Liver (tissue), 9 donors: ENCODE results near the gene CACNA2D1. TPM values are rescaled to one million over a fixed set of nuclear protein-coding genes. Genes with fewer than 3 reads are reported as not detected.

Experiments
- DNase-seq: peaks from one replicate; pipeline ENCODE4 v3.0.0-alpha.2; 2017; ENCODE audit warnings: low spot score
- H3K27ac ChIP-seq, 2 donors: one replicate each; pipeline ENCODE4 v1.7.0; 2013; ENCODE audit warnings: inconsistent platforms in 2 of 2, low read length in 2 of 2, control low read depth in 1 of 2, low read depth in 1 of 2, mild to moderate bottlenecking in 1 of 2
- H3K27me3 ChIP-seq, 4 donors: one replicate each; pipeline versions ENCODE4 v1.6.1 to v1.7.0; 2013; ENCODE audit warnings: low read length in 3 of 4, inconsistent platforms in 1 of 4, mild to moderate bottlenecking in 1 of 4, moderate library complexity in 1 of 4; ENCODE audit not compliant: control insufficient read depth in 4 of 4, insufficient read depth in 4 of 4
- H3K36me3 ChIP-seq, 4 donors: one replicate each; pipeline versions ENCODE4 v1.6.1 to v1.7.0; 2013; ENCODE audit warnings: low read length in 3 of 4, mild to moderate bottlenecking in 3 of 4, low read depth in 1 of 4, moderate library complexity in 1 of 4; ENCODE audit not compliant: control insufficient read depth in 4 of 4, insufficient read depth in 3 of 4
- H3K4me1 ChIP-seq, 4 donors: one replicate each; pipeline versions ENCODE4 v1.6.1 to v1.7.0; 2013; ENCODE audit warnings: low read length in 3 of 4, mild to moderate bottlenecking in 3 of 4, moderate library complexity in 1 of 4; ENCODE audit not compliant: control insufficient read depth in 4 of 4, insufficient read depth in 4 of 4
- H3K4me3 ChIP-seq, 3 donors: one replicate each; pipeline versions ENCODE4 v1.6.1 to v1.7.0; 2013; ENCODE audit warnings: low read length in 3 of 3, control low read depth in 1 of 3, low read depth in 1 of 3, mild to moderate bottlenecking in 1 of 3
- H3K9ac ChIP-seq, 2 donors: one replicate each; pipeline ENCODE4 v1.7.0; 2013; ENCODE audit warnings: low read length in 2 of 2, mild to moderate bottlenecking in 2 of 2, moderate library complexity in 2 of 2, control low read depth in 1 of 2, low read depth in 1 of 2
- H3K9me3 ChIP-seq, 4 donors: one replicate each; pipeline versions ENCODE4 v1.6.1 to v1.7.0; 2013; ENCODE audit warnings: low read length in 3 of 4; ENCODE audit not compliant: control insufficient read depth in 4 of 4
- ATF3 ChIP-seq: IDR thresholded peaks from 2 replicates; pipeline ENCODE4 v1.6.1; 2016; ENCODE audit warnings: antibody characterized with exemption
- CTCF ChIP-seq: fragments of 150-350 bp; IDR thresholded peaks from 2 replicates; pipeline ENCODE4 v1.5.1; 2017; ENCODE audit warnings: improper control_type of control experiment, low read depth, low read length; ENCODE audit not compliant: missing input control
- EGR1 ChIP-seq, 2 donors: IDR thresholded peaks; 2 replicates each; pipeline ENCODE4 v1.6.1; 2016 to 2018; ENCODE audit warnings: antibody characterized with exemption in 2 of 2, low read depth in 2 of 2
- FOXA1 ChIP-seq: IDR thresholded peaks from 2 replicates; pipeline ENCODE4 v1.6.1; 2016; ENCODE audit warnings: antibody characterized with exemption
- FOXA2 ChIP-seq: IDR thresholded peaks from 2 replicates; pipeline ENCODE4 v1.6.1; 2016; ENCODE audit warnings: antibody characterized with exemption
- GABPA ChIP-seq, 2 donors: IDR thresholded peaks in 1 of 2; conservative IDR thresholded peaks in 1 of 2; 2 replicates each; pipeline ENCODE4 v1.6.1; 2016; ENCODE audit warnings: antibody characterized with exemption in 2 of 2, mild to moderate bottlenecking in 1 of 2, moderate library complexity in 1 of 2
- HNF4A ChIP-seq, 2 donors: conservative IDR thresholded peaks; 2 replicates each; pipeline ENCODE4 v1.6.1; 2016; ENCODE audit warnings: antibody characterized with exemption in 2 of 2, mild to moderate bottlenecking in 2 of 2
- HNF4G ChIP-seq: IDR thresholded peaks from 2 replicates; pipeline ENCODE4 v1.6.1; 2016; ENCODE audit warnings: antibody characterized with exemption
- JUND ChIP-seq, 2 donors: IDR thresholded peaks; 2 replicates each; pipeline ENCODE4 v1.6.1; 2016; ENCODE audit warnings: antibody characterized with exemption in 2 of 2
- MAX ChIP-seq: IDR thresholded peaks from 2 replicates; pipeline ENCODE4 v1.6.1; 2016; ENCODE audit warnings: antibody characterized with exemption
- NR2F2 ChIP-seq: IDR thresholded peaks from 2 replicates; pipeline ENCODE4 v1.6.1; 2016; ENCODE audit warnings: antibody characterized with exemption
- RAD21 ChIP-seq, 2 donors: IDR thresholded peaks; 2 replicates each; pipeline ENCODE4 v1.6.1; 2016; ENCODE audit warnings: antibody characterized with exemption in 2 of 2, mild to moderate bottlenecking in 2 of 2
- REST ChIP-seq: IDR thresholded peaks from 2 replicates; pipeline ENCODE4 v1.6.1; 2016; ENCODE audit warnings: antibody characterized with exemption, mild to moderate bottlenecking
- RXRA ChIP-seq, 2 donors: IDR thresholded peaks; 2 replicates each; pipeline ENCODE4 v1.6.1; 2017 to 2018; ENCODE audit warnings: antibody characterized with exemption in 2 of 2, mild to moderate bottlenecking in 1 of 2
- SP1 ChIP-seq: IDR thresholded peaks from 2 replicates; pipeline ENCODE4 v1.6.1; 2018; ENCODE audit warnings: antibody characterized with exemption, mild to moderate bottlenecking
- TAF1 ChIP-seq: conservative IDR thresholded peaks from 2 replicates; pipeline ENCODE4 v1.6.1; 2016; ENCODE audit warnings: antibody characterized with exemption, mild to moderate bottlenecking
- YY1 ChIP-seq: IDR thresholded peaks from 2 replicates; pipeline ENCODE4 v1.6.1; 2016; ENCODE audit warnings: antibody characterized with exemption, mild to moderate bottlenecking
- ZBTB33 ChIP-seq: IDR thresholded peaks from 2 replicates; pipeline ENCODE4 v1.6.1; 2016; ENCODE audit warnings: antibody characterized with exemption
- WGBS: extraction: QIAGEN DNeasy Blood & Tissue Kit; methylation state at CpG from one replicate; pipeline ENCODE4 v1.1.7; 2013; 5-methylcytosine and 5-hydroxymethylcytosine counted together
- polyA plus RNA-seq, 2 donors: library from polyadenylated mRNA; stranded (reverse) in 1 of 2; unstranded in 1 of 2; fragments of 200-250 nt in 1 of 2; fragments of >200 nt in 1 of 2; fragmentation: Nextera tagmentation in 1 of 2; extraction: Ambion mirVana in 1 of 2; gene quantifications; one replicate each; pipeline versions ENCODE4 v1.2.1 to v1.2.3, GENCODE V29; 2013 to 2015
- total RNA-seq, 2 donors: library from RNA; depleted of rRNA; stranded (reverse); fragments of >200 nt; gene quantifications; one replicate each; pipeline ENCODE4 v1.2.3, GENCODE V29; 2014
- donor health status: healthy.
- donor health status: healthy.
- donor health status: healthy.
- donor health status: healthy.
- donor health status: healthy.

CACNA2D1 gene
- total and polyA plus RNA-seq, 4 donors, result 0.42 to 2.3 (median 0.94) TPM

- H3K36me3 ChIP-seq, result no peaks in the 10 kb centered on the region
- H3K9me3 ChIP-seq, result no peaks in the 10 kb centered on the region
- TF ChIP-seq MAX, result no peak
- no peak for TF ChIP-seq RAD21 (IDR thresholded peaks at IDR 0.05)
- TF ChIP-seq GABPA (IDR thresholded peaks at IDR 0.05 in 1 of 2, conservative IDR thresholded peaks at IDR 0.05 in 1 of 2), result no peak
- TF ChIP-seq NR2F2, result no peak
- TF ChIP-seq FOXA1, result no peak
- TF ChIP-seq EGR1 (IDR thresholded peaks at IDR 0.05; ENCODE audit: low read depth in 2 of 2), result no peak
- TF ChIP-seq YY1, result no peak
- no peak for TF ChIP-seq RXRA (IDR thresholded peaks at IDR 0.05)
- no peak for TF ChIP-seq HNF4A (conservative IDR thresholded peaks at IDR 0.05)
- TF ChIP-seq SP1, result no peak
- TF ChIP-seq TAF1, result no peak
- no peak for TF ChIP-seq JUND (IDR thresholded peaks at IDR 0.05)
- TF ChIP-seq ATF3, result no peak
- no peak for TF ChIP-seq FOXA2
- TF ChIP-seq HNF4G, result no peak
- no peaks in the 10 kb centered on the region for H3K27me3 ChIP-seq
- H3K4me1 ChIP-seq, result no peaks in the 10 kb centered on the region
- H3K9ac ChIP-seq, result no peak overlapping the region
- DNase-seq, result no peak
- no peak overlapping the region for H3K27ac ChIP-seq
- 60% methylated on average over 2 of the region's 2 CpGs for WGBS
- no peak overlapping the region for H3K4me3 ChIP-seq
Observed at GRCh38 chr7:81944058-81944457, 499.5 kb downstream of the CACNA2D1 start.

GRCh38 chr7:81937091-81937490, 506.5 kb downstream of the CACNA2D1 start:
- no peak for DNase-seq
- no peak for TF ChIP-seq FOXA2
- no peak for TF ChIP-seq TAF1
- TF ChIP-seq YY1, result no peak
- TF ChIP-seq SP1, result no peak
- no peak for TF ChIP-seq HNF4G
- TF ChIP-seq ZBTB33, result no peak
- TF ChIP-seq ATF3, result no peak
- no peak for TF ChIP-seq RXRA (IDR thresholded peaks at IDR 0.05)
- TF ChIP-seq EGR1 (IDR thresholded peaks at IDR 0.05; ENCODE audit: low read depth in 2 of 2), result no peak
- TF ChIP-seq REST, result no peak
- no peak for TF ChIP-seq MAX
- TF ChIP-seq RAD21 (IDR thresholded peaks at IDR 0.05), result no peak
- TF ChIP-seq GABPA (IDR thresholded peaks at IDR 0.05 in 1 of 2, conservative IDR thresholded peaks at IDR 0.05 in 1 of 2), result no peak
- TF ChIP-seq FOXA1, result no peak
- TF ChIP-seq HNF4A (conservative IDR thresholded peaks at IDR 0.05), result no peak
- TF ChIP-seq CTCF, result no peak
- TF ChIP-seq JUND (IDR thresholded peaks at IDR 0.05), result no peak
- TF ChIP-seq NR2F2, result no peak
- Histone ChIP-seq H3K4me1 (no peaks in the 10 kb centered on the region), H3K27me3 (no peaks in the 10 kb centered on the region), H3K27ac (no peak overlapping the region), H3K36me3 (no peaks in the 10 kb centered on the region), H3K9me3 (no peaks in the 10 kb centered on the region), H3K9ac (no peak overlapping the region), H3K4me3 (no peak overlapping the region)
